ENCODE measurements around the gene PDK1.

DNA sequence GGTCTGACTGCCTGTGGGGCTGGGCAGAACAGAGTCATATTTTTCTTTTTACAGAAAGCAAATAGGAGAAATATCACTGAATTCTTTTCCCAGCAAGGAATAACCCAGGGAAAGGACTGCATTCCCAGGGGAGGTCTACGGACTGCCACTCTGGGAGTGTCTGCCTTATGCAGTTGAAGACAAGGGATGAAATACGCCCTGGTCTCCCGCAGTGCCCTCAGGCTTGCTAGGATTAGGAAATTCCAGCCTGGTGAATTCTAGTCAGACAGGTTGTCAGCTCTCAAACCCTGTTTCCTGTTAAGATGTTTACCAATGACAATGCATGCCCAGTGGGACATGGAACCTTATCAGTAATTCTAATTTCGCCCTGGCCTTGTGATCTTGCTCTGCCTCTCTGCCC is 30.3 kb upstream of the PDK1 start:
- no peak for TF ChIP-seq CTCF (IDR thresholded peaks at IDR 0.05)
- no peak for TF ChIP-seq POLR2A (IDR thresholded peaks at IDR 0.05)

Data from heart left ventricle (tissue), 13 donors.